ENCODE measurements around the gene TMPRSS9.

- TF ChIP-seq CTCF (conservative IDR thresholded peaks at IDR 0.05; ENCODE audit: low read depth, low read length), result no peak
- no peak for TF ChIP-seq EZH2 (IDR thresholded peaks at IDR 0.05; ENCODE audit: borderline replicate concordance, low read depth, low read length, poor library complexity, severe bottlenecking)
These were observed 14.0 kb upstream of the TMPRSS9 start for GRCh38 chr19:2345794-2346663.
